GM19467 (cell line): ENCODE data around the gene ALOX5.
"Not testable (repeated sequence)": the region's sequence is repeated elsewhere in the genome, so short reads cannot be mapped to it uniquely, and the experiment has no call there.

Source experiments
- ATAC-seq: cut with Tn5 transposase; IDR thresholded peaks from one replicate; pipeline ENCODE4 v1.9.1; 2021; ENCODE audit warnings: mild to moderate bottlenecking, moderate library complexity; ENCODE audit not compliant: unreplicated experiment

Gene ALOX5

GRCh38 chr10:45403151-45403550 lies 29.1 kb downstream of the ALOX5 start:
- no peak for ATAC-seq

- no peak for ATAC-seq
Observed at GRCh38 chr10:45404087-45404769, 30.2 kb downstream of the ALOX5 start.

GRCh38 chr10:45404770-45405120 lies 30.7 kb downstream of the ALOX5 start:
- no peak for ATAC-seq

GRCh38 chr10:45407542-45407941 lies 33.5 kb downstream of the ALOX5 start:
- ATAC-seq: no peak

GRCh38 chr10:45408421-45409319 lies 34.7 kb downstream of the ALOX5 start:
- ATAC-seq: no peak

GRCh38 chr10:45409347-45409746 lies 35.3 kb downstream of the ALOX5 start:
- not testable (repeated sequence) for ATAC-seq

- ATAC-seq: no peak
Observed at GRCh38 chr10:45409782-45410181, 35.8 kb downstream of the ALOX5 start.

- no peak for ATAC-seq
Observed at GRCh38 chr10:45410489-45410806, 36.4 kb downstream of the ALOX5 start.

GRCh38 chr10:45410807-45411606 lies 37.0 kb downstream of the ALOX5 start:
- ATAC-seq: no peak

- no peak for ATAC-seq
Observed at GRCh38 chr10:45411607-45411940, 37.6 kb downstream of the ALOX5 start.

GRCh38 chr10:45415062-45415461 lies 41.0 kb downstream of the ALOX5 start:
- ATAC-seq: not testable (repeated sequence)

GRCh38 chr10:45416603-45417002 lies 42.6 kb downstream of the ALOX5 start:
- no peak for ATAC-seq

- no peak for ATAC-seq
Observed at GRCh38 chr10:45417746-45418145, 43.7 kb downstream of the ALOX5 start.

GRCh38 chr10:45418417-45418848 lies 44.4 kb downstream of the ALOX5 start:
- no peak for ATAC-seq

- ATAC-seq: peak; percentile 46
Observed at GRCh38 chr10:45418849-45419675, 45.0 kb downstream of the ALOX5 start.

GRCh38 chr10:45419676-45420025 lies 45.6 kb downstream of the ALOX5 start:
- no peak for ATAC-seq

- ATAC-seq: peak; percentile 49
Observed at GRCh38 chr10:45420453-45421192, 46.6 kb downstream of the ALOX5 start.

- ATAC-seq: no peak
Observed at GRCh38 chr10:45421221-45422097, 47.4 kb downstream of the ALOX5 start.

- ATAC-seq: no peak
Observed at GRCh38 chr10:45422207-45422865, 48.3 kb downstream of the ALOX5 start.
